ENCODE results near the gene FSD1L.
A peak's percentile ranks its signal among the peaks of the same experiment; 100 is the strongest.
"Not testable (repeated sequence)": the region's sequence is repeated elsewhere in the genome, so short reads cannot be mapped to it uniquely, and the experiment has no call there.

Gene FSD1L

DNA sequence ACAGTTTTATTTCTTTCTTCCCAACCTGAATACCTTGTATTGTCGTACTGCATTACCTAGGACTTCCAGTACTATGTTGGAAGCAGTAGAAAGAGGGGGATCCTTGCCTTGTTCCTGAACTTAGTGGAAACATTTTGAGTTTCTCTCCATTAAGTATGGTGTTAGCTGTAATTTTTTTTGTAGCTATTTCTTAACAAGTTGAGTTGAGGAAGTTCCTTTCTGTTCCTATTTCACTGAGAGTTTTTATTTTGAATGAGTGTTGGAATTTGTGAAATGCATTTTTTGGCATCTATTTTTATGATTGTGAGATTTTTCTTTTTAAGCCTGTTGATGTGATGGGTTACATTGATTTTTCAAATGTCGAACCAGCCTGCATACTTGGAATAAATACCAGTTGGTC lies 49.0 kb downstream of the FSD1L start:
- no peak for DNase-seq

DNA sequence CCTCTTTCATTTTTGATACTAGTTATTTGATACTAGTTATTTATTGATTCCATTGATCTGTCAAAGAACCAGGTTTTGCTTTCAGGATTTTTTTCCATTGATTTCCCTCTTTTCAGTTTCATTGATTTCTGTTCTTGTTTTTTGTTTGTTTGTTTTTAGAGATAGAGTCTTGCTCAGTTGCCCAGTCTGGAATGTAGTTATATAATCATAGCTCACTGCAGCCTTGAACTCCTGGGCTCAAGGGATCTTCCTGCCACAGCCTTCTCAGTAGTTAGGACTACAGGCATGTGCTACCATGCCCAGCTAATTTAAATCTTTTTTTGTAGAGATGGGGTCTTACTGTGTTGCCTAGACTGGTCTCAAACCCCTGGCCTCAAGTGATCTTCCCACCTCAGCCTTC lies 49.9 kb downstream of the FSD1L start:
- no peak for DNase-seq

DNA sequence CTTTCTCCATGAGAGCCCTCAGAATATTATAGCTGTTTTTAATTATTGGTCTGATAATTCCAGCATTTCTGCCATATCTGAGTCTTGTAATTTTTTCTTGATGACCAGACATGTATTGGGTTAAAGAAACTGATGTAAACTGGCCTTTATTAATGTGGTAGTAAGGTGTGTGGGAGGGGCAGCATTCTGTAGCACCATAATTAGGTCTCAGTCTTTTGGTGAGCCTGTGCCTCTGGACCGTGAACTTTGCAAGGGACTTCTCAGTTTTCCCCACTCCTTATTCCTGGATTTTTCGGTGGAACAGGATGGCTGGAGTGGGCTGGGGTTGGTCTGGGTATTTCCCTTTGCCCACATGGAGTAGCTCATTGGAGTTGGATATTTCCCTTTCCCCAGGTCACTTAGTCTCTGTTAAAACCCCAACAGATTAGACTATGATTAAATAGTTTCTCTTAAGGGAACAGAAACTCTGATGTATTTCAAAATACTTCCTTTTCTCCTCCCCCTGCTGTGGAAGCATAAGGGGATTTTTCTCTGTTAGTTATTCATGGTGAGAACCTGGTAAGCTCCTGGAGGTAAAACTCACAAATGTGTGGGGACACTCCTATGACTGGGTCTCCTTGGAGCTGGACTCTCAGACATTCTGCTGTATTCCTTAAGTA lies 52.4 kb downstream of the FSD1L start:
- DNase-seq, result no peak

DNA sequence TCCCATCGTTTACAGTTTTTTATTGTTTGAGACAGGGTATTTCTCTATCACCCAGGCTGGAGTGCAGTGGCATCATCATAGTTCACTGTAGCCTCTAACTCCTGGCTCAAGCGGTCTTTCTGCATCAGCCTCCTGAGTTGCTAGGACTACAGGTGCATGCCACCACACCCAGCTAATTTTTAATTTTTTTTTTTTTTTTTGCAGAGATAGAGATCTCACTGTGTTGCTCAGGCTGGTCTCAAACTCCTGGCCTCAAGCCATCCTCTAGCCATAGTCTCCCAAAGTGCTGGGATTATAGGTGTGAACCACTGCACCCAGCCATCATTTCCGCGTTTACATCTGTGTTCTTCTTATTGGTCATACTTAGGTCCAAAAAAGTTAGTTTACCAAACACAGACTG lies 53.6 kb downstream of the FSD1L start:
- DNase-seq, result no peak

DNA sequence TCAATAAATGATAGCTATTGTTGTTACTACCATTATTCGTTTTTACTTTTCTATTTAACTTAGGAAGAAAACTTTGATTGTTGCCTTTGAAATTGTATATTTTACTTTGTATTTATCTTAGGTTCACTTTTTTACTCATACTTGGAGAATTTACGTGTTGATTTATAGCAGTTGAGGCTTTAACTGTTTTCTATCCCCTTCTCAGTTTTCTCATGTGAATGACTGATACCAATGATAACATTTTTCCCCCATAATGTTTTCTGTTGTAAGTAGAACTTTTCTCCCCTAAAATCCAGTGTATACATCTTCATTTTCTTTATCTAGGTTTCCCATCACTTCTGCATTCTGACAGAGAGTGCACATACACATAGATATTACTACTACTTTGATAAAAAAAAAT lies 54.4 kb downstream of the FSD1L start:
- DNase-seq, result no peak

DNA sequence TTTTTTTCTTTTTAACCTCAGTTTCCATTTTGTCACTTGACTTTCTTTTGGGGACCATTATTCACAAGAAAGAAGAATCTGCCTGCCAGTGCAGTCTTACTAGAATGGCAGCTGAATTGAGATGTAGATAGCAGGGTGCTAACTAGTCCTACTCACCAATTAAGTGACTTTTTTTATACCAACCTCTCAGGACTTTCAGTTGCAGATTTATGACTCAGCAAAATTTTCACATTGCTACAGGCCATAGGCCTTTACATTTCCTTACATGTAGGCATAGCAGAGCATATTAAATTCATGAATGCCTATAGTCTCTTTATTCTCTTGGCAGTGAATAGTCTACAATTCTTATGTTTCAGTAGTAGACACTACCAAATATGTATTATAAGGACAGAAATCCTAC lies 56.0 kb downstream of the FSD1L start:
- DNase-seq, result no peak

DNA sequence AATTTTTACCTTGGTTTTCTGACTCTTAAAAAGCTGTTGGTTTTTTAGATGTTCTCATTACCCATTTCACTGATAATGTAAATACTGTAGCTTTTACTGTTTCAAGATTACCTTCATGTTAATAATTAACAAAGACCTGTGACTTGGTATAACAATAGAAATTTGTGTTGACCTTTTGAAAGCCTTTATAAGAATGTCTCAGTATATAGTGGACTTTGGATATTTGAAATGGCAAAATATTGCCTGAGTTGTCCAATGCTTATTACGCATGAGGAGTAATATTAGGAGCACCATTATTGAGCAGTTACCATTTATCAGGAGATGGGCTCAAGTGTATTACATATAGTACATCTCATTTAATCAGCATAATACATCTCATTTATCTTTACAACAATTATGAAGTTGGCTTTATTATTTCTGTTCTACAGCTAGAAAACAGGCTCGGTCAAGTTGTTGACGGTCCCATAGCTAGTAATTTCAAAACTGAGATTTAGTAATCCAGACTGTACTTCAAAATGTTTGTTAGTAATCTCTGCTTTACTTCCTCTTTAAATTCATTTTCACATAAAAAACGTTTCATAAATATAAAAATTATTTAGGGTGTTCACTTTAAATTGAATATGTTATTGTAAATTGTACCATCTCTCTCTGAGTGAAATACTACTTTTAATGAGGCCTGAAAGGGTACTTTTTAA lies 59.4 kb downstream of the FSD1L start:
- DNase-seq, result no peak

DNA sequence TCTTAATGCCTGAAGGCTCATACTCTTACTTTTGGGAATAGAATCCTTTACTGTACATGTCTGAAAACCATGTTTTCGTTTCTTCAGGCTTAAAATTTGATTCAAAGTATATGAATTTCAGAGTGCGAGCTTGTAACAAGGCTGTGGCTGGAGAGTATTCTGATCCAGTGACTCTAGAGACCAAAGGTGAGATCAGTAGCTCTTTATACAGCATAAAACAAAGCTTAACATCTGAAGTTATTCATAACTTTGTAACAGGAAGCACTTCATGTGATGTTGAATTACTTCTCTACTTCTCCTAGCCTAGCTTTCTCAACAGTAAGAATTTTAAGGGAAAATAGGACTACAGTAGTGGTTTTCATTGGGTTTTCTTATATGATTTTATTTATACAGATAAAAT lies 60.7 kb downstream of the FSD1L start:
- DNase-seq, result no peak

DNA sequence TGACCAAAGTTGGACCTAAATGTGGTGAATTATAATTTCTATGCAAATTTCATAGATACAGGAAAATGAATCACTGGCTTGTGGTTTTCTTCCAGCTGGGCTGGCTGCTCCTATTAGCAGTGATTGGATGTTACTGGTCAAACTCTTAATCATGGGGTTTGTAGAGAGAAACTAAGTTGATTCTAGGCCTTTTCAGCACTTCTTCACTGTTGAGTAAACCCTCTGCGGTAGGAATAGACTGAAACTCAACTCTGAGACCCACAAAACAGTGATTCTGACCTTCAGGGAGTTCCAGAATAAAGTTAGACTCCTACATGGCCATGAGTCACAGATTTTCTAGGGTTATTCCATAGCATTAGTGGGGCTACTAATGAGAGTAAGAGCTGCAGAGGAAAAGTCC lies 62.2 kb downstream of the FSD1L start:
- DNase-seq, result no peak

DNA sequence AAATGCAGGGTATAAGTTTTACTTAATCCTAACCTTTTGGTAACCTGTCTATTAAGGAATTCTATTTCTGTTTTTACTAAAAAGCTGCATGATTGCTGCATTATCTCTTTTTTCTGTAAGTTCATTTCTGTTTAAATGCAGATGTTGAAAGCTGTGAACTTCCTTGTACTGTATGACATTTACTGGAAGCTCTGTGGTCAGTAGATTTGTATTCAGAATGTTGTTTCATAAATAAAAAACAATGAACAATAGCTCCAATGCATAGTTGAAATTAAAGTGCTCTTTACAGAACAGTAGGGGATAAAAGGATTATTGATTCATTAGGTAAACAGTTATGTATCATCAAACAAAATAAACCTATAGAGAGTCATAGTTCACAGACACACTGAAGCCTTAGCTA lies 63.6 kb downstream of the FSD1L start:
- no peak for DNase-seq

DNA sequence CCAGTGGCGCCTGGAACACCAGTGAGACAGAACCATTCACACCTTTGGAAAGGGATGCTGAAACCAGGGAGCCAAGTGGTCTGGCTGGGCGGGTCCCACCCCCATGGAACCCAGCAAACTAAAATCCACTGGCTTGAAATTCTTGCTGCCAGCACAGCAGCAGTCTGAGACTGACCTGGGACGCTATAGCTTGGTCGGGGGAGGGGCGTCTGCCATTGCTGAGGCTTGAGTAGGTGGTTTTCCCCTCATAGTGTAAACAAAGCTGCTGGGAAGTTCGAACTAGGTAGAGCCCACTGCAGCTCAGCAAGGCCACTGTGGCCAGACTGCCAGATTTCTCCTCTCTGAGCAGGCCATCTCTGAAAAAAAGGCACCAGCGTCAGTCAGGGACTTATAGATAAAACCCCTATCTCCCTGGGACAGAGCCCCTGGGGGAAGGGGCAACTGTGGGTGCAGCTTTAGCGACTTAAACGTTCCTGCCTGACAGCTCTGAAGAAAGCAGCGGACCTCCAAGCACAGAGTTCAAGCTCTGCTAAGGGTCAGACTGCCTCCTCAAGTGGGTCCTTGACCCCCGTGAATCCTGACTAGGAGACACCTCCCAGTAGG lies 68.1 kb downstream of the FSD1L start:
- no peak for DNase-seq

DNA sequence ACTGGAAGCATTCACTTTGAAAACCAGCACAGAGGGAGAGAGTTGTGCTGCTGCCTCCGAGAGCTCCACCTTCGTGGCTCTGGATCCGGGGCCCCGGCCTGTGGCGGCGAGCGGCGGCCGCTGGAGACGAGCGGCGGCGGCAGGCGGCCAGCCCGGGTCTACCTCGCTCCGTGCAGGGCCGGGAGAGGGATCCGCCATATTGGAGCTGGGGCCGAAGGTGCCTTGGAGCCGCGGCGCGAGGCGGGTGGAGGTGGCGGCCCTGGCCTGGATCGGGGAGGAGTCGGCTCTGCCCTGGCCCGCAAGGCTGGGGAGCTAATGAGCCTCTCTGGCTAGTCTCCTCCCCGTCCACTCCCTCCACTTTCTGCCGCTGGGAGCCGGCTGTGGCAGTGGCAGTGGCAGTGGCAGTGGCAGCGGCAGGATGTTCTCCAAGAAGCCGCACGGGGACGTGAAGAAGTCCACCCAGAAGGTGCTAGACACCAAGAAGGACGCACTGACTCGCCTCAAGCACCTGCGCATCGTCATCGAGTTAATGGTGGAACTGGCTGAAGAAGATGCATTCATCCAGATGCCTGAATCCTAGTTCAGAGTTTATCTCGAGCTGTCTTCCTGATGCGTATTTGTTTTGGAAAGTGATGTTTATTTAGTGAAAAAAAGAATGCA lies 72.0 kb downstream of the FSD1L start:
- not testable (repeated sequence) for DNase-seq

DNA sequence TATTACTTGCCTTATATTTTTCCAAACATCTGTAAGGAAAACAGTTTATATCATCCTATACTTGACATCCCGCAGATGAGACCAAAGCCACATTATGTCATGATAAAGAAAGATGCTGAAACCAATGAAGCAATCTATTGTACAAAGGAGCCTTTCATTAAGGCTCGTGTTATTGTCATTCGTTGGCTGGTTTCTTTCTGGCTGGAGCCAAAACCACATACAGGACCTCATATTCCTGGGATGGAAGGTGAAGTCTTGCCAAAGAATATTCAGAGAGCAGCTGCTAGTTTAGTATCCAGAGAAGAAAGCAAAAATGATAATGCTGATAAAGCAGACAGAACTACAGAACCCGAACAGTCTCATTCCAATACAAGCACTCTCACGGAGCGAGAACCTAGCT lies 73.2 kb downstream of the FSD1L start:
- DNase-seq, result not testable (repeated sequence)

DNA sequence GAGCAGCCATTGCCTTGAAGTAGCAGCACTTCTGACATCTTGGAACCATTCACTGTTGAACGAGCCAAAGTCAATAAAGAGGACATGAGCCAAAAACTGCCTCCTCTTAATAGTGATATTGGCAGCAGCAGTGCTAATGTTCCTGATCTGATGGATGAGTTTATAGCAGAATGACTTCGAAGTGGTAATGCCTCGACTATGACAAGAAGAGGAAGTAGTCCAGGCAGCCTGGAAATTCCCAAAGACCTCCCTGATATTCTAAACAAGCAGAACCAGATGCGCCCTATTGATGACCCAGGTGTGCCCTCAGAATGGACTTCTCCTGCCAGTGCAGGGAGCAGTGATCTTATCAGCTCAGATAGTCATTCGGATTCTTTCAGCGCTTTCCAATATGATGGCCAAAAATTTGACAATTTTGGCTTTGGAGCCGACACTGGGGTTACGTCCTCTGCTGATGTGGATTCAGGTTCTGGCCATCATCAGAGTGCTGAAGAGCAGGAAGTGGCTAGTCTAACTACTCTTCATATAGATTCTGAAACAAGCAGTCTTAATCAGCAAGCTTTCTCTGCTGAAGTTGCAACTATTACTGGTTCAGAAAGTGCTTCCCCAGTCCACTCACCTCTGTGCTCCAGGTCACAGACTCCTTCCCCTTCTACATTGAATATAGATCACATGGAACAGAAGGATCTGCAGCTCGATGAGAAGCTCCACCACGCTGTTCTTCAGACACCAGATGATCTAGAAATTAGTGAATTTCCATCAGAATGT lies 75.0 kb downstream of the FSD1L start:
- not testable (repeated sequence) for DNase-seq

DNA sequence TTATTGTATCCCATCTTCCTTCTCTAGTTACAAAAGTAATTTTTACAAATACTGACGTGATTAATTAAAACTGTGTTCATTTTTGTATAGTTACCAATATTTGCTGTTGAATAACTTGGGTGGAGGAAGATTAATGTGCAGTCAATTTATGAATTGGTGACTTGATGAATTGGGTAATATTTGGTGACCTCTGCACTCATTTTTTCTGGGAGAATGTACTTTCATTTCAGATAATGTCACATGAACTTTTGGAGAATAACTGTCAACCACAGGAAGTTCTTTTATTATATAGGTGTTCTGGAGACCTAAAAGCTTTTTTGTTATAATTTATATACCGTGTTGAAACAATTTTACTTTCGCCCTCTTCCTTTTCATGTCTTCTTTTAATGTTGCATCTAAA lies 83.7 kb downstream of the FSD1L start:
- no peak for DNase-seq

DNA sequence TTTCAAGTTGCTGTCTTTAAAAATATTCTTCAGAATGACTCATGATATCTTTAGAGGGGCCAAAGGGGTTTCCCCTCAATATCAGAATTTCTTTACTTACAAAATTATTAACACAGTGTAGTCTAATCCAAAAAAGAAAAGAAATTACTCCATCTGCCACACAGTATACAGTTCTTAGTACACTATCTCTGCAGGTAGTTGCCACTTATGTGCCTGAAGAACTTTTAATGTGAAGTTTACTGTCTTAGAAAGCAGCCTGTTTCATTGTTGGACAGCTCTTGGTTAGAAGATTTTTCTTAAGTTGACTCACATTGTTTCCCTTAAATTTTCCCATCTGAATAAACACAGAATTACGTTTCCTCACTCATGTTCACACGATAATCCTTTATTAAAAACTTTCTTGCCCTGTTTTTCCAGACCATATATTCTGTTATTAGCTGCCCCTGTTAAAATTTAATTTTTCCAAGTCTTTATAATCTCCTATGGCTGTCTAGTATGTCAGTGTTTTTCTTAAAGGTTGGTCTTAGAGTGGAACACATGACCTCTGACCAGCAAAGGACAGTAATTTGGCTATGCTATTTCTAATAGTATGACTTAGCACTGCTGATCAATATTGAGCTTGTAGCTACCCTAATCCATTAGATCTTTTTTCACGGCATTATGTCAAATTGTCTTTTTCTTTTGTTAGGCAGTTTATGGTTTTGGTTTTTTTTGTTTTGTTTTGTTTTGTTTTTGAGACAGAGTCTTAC lies 88.3 kb downstream of the FSD1L start:
- DNase-seq, result no peak

DNA sequence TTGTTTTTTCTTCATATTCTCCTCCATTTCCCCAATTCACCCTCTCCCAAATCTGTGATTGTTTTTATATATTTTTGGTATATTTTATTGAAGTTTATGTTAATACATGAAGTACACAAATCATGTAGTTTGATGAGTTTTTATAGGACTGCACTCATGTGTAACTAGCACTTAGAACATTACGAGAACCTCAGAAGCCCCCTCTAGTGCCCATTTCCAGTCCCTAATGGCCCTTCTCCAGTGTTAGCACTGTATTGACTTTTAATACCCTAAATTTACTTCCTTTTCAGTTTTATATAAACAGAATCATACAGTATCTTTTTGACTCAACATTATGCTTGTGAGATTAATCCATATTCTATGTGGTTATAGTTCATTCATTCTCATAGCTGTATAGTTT lies 91.6 kb downstream of the FSD1L start:
- peak; percentile 22 for DNase-seq

DNA sequence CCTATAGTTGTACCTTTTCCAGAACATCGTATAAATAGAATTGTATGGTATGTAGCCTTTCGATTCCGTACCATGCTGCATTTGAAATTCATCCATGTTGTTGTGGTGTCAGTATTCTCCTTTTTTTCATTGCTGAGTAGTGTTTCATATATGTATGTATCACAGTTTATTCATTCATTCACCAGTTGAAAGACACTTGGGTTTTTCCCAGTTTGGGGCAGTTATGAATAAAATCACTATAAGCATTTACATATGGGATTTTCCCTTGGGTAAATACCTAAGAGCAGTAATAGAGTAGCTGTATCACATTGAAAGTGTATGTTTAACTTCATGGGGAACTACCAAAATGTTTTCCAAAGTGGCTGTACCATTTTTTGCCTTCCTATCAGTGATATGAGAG lies 94.0 kb downstream of the FSD1L start:
- DNase-seq, result no peak

DNA sequence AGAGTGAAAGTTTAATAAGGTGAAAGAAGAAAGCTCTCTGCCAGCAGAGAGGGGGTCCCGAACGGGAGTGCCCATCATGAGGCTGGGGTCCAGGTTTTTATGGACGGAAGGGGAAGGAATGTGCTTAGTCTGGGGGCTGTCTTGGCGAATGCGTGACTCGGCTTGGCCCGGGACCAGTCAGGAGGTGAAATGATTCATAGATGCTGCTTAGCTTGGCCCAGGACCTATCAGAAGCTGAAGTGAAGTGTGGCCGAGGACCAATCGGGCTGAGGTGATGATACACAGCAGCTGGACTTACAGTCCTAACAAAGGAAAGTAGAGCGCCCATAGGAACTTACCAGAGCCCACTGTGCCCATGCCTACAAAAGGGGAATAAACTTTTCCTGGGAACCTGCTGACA lies 106.2 kb downstream of the FSD1L start:
- peak; percentile 28 for DNase-seq

DNA sequence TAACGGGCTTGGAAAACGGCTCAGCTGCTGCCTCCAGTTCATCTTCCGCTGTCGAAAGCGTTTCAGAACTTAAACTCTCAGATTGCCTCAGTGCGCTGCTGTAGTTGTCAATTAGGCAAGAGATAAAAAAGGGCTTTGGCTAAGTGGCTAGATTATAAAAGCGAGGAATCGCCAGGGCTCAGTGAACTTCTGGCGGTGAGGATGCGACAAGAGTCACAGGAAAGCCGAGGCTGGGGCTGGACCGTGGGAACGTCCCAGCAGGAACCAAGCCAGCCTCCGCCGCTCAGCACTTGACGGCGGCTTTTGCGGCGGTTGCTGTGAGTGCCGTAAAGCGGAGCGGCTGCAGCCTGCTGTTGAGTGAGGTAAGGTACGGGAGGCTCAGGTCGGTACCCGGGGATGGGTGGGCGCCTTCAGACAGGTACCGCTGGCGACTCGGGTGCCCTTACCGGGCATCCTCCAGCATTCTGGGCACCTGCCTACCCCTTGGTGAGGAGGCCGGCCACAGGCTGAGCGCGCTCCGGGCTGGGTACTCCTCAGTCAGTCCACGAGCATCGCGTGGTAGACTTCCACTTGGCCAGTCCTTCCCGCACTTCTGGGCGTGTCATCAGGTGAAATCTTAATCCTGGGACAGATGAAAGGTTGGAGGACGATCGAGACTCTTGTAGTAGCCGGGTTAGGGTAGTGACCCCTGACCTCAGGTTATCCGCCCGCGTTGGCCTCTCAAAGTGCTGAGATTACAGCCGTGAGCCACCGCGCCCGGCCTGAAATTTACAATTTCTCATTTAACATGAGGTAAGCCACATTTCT lies 110.2 kb downstream of the FSD1L start, which contains the start of gene FKTN:
Gene FKTN, plus strand, starts transcription at position 328 of the 807 bp plus-strand sequence. CDS start 16,902 bp downstream, outside the sequence.
- peak; percentile 92 for DNase-seq

DNA sequence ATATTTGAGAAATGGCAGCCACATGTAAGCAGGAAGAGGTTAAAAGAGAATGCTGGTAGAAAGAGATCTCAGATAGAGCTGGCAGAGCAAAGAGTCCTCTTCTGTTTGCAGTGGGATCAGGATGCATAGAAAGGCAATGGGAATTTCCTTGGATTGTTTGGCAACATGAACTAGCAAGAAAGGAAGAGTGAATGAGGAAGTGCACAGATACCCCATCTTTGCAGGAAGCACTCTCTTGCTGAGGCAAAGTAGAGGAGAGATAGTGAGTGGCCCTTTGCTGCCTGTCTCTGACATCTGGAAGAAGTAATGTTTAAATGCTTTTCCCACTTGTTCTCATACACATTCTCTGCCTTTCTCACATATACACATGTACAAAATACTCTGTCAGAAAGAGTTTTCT lies 124.6 kb downstream of the FSD1L start:
- no peak for DNase-seq

Measured in NCI-H82 (cell line).